ENCODE results near the gene RNH1. TPM values are rescaled to one million over a fixed set of nuclear protein-coding genes. Genes with fewer than 3 reads are reported as not detected.

The RNH1 gene
- total RNA-seq, 2 experiments from 2014 or later: 90.6 to 99.5 TPM

DNA sequence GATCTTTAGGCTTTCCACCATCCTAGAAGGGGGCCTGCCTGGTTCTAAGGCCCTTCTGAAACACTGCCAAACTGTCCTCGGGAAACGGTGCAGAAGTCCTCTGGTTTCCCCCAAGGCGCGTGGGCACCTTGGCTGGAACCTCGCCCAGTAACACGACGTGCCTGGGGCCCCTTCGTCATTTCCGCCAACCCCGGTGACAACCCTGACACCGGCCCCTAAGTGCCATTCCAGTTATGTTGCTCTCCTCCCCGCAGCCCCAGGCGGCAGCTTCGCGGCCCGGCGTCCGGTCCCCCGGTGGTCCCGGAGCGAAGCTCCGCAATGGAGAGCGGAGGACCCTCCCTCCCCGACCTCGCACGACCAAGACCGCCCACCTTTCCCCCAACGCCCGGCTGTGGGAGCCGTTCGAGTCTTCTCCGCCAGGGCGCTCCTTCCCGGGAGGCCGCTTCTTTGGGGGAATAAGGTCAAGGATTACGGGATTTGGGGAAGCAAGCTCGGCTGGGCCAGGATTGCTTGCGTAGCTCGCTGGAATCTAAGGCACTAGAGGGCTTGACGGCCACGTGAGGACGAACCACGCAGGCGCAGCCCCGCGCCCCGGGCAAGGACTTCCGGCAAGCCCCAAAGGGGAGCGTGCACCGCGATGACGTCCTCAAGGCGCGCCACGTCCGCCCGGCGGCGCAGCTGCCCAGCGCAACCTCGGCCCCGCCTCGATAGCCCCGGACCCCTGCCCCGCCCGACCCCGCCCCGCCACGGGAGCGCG is 626 bp downstream of the RNH1 start:
- Mint-ChIP-seq H3K36me3 (ENCODE audit: low read depth) (peaks cover 9% of the 10 kb centered on the region), H3K27ac (peak overlapping the region; percentile 98), H3K9me3 (no peaks in the 10 kb centered on the region), H3K4me3 (peak overlapping the region; percentile 95), H3K27me3 (no peaks in the 10 kb centered on the region), H3K4me1 (peaks cover 26% of the 10 kb centered on the region)
- peak; percentile 97 for DNase-seq
- ChIA-PET POLR2A (no interaction called here), CTCF (interaction anchor here (1.2 to 6.5 kb wide), 2 partner anchors 12 to 57 kb away, joined by 4 to 64 read pairs; partner anchors contain the start of gene PTDSS2)

DNA sequence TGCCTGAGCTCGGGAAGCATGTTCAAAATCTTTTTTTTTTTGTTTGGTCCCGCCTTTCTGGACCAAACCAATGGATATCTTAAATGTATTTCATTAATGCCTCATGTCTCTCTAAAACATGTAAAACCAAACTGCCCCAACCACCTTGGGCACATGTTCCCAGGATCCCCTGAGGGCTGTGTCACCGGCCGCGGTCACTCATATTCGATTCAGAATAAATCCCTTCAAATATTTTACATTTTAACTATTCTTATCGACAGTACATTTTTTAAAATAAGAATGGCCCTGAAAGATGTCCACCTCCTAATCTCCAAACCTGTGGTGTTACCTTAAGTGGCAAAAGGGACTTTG is 2.1 kb downstream of the RNH1 start:
- Mint-ChIP-seq H3K9me3 (no peaks in the 10 kb centered on the region), H3K36me3 (ENCODE audit: low read depth) (peaks cover 14% of the 10 kb centered on the region), H3K4me3 (peak overlapping the region; percentile 95), H3K4me1 (peaks cover 29% of the 10 kb centered on the region), H3K27ac (peak overlapping the region; percentile 98), H3K27me3 (no peaks in the 10 kb centered on the region)
- DNase-seq: no peak
- CTCF ChIA-PET: interaction anchor here (6.5 kb wide), 1 partner anchor 13 kb away, joined by 64 read pairs; no protein-coding TSS in a partner anchor
- POLR2A ChIA-PET: no interaction called here

DNA sequence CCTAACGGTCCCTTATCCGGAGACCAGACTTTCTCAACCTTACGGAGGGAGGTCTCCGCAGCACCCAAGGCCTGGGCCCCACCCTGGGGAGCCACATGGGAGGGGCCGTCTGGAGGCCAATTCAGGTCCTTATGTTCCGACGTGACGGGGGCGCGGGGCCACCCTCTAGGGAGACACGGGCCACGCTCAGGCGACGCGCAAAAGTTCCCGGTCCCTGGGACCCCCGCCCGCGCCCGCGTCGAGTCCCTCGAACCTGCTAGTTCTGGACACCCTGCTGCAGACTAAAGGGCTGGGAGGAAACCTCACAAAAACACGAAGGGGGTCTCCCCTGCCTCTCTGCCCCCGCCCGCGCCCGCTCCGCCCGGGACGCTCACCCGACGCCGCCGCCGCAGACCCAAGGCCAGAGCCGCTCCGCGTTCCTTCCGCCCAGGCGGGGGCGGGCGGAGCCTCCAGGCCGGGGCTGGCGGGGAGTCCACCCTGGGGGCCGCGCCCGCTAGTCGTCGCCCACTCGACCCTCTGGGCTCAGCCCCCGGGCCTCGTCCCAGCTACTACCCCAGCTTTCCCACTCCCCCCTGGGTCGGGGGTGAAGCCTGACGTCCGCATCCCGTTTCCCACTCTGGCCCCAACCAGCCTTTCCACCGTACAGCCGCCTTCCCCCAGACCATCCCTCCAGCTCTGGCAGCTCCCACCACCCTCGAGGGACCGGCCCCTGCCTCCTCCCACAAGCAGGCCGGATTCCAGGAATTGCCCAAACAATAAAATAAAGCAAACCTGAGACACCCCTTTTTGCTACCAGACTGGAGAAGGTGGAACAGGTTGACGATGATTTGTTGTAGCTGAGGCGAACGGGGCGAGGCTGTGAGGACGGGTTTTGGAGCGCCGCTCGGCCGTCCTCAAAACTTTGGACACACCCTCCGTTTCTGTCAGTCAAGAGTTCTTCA is 2.7 kb downstream of the RNH1 start:
- Mint-ChIP-seq H3K27ac (peak overlapping the region; percentile 98), H3K4me3 (peak overlapping the region; percentile 95), H3K4me1 (peaks cover 29% of the 10 kb centered on the region), H3K27me3 (no peaks in the 10 kb centered on the region), H3K36me3 (ENCODE audit: low read depth) (peaks cover 10% of the 10 kb centered on the region), H3K9me3 (no peaks in the 10 kb centered on the region)
- CTCF ChIA-PET: interaction anchor here (6.5 kb wide), 1 partner anchor 14 kb away, joined by 64 read pairs; no protein-coding TSS in a partner anchor
- DNase-seq: no peak
- POLR2A ChIA-PET: no interaction called here

- no peaks in the 10 kb centered on the region for H3K9me3 Mint-ChIP-seq
- no peaks in the 10 kb centered on the region for H3K27me3 Mint-ChIP-seq
- H3K36me3 Mint-ChIP-seq (ENCODE audit: low read depth): peaks cover 11% of the 10 kb centered on the region
- H3K4me3 Mint-ChIP-seq: peak overlapping the region; percentile 51
- CTCF ChIA-PET: interaction anchor here (1.0 to 6.5 kb wide), 2 partner anchors 8 to 15 kb away, joined by 3 to 64 read pairs; no protein-coding TSS in a partner anchor
- DNase-seq: peak; percentile 29
- POLR2A ChIA-PET: no interaction called here
- peak overlapping the region; percentile 85 for H3K27ac Mint-ChIP-seq
- peaks cover 29% of the 10 kb centered on the region for H3K4me1 Mint-ChIP-seq
Observed at GRCh38 chr11:503179-503981, 3.7 kb downstream of the RNH1 start.

DNA sequence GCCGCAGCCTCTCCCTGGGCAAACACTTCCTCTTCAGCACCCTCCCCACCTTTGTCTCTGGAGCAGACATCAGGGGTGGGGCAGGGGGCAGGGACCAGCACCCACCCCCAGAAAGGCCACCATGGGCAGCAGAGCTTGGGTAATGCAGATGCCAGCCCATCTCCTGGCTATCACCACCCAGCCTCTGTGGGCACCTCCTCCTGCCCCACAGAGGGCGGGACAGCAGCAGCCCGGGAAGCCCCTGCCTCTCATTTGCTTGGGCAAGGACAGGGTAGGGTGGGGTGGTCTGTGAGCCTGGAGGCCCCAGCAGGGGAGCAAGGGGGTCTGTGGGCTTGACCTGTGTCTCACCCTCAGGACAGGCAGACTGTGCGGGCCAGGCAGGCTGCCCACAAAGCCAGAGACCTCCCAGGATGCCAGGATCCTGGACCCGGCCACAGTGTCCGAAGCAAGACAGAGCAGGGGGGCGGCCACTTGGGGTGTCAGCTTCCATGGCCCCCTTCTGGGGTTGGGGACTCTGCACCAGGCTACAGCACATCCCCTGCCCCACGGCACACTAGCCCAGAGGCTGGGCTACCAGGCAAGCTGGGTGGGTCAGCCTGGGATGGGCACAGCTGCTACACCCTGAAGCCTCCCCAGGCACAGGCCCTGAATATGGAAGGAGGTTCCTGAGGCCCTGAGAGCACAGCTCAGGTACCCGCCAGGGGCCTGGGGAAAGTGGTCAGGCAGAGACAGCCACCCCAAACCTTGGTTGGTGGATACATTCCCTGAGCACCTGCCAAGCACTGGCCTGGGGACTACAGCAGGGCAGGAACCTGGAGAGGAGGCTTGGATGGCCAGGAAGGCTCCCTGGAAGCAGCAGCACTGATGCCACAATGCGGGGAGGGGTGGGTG is 4.5 kb downstream of the RNH1 start:
- Mint-ChIP-seq H3K4me3 (no peak overlapping the region), H3K4me1 (peaks cover 28% of the 10 kb centered on the region), H3K36me3 (ENCODE audit: low read depth) (peaks cover 17% of the 10 kb centered on the region), H3K9me3 (peaks cover 2% of the 10 kb centered on the region), H3K27ac (peak overlapping the region; percentile 85), H3K27me3 (no peaks in the 10 kb centered on the region)
- DNase-seq: no peak
- POLR2A ChIA-PET: no interaction called here
- CTCF ChIA-PET: interaction anchor here (1.0 to 1.2 kb wide), 2 partner anchors 9 to 15 kb away, joined by 3 read pairs; no protein-coding TSS in a partner anchor

- Mint-ChIP-seq H3K4me3 (no peak overlapping the region), H3K27me3 (no peaks in the 10 kb centered on the region), H3K36me3 (ENCODE audit: low read depth) (peaks cover 25% of the 10 kb centered on the region), H3K9me3 (peaks cover 3% of the 10 kb centered on the region), H3K4me1 (peaks cover 35% of the 10 kb centered on the region), H3K27ac (peak overlapping the region; percentile 54)
- CTCF ChIA-PET: interaction anchor here (1.2 kb wide), 1 partner anchor 16 kb away, joined by 3 read pairs; no protein-coding TSS in a partner anchor
- no peak for DNase-seq
- POLR2A ChIA-PET: no interaction called here
Observed at GRCh38 chr11:501683-502287, 5.3 kb downstream of the RNH1 start.

DNA sequence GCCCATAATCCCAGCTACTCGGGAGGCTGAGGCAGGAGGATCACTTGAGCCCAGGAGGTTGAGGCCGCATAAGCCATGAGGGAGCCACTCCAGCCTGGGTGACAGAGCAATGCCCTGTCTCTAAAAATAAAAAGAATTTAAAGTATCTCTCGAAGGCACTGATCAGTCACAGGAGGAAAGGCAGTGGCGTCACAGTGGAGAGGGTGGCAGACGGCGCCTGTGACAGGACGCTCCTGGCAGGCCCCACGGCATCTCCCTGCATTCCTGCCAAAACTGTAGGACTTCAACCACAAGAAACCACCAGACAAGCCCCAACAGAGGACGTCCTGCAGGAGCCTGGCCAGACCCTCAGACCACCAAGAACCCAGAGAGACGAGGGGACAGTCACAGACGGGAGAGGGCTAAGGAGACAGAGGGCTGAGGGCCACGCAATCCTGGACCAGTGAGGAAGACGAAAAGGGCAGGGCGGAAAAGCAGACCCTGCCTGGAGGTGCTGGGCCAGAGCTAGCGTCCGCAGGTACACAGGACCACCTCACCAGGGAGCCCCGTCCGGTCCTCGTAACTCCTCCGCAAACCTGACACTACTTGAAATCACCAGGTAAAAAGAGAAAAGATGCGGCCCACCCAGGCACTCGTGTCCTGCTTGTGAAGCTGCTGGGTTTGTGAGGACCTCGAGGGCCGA is 5.9 kb downstream of the RNH1 start:
- H3K36me3 Mint-ChIP-seq (ENCODE audit: low read depth): peaks cover 29% of the 10 kb centered on the region
- DNase-seq: no peak
- POLR2A ChIA-PET: no interaction called here
- peaks cover 3% of the 10 kb centered on the region for H3K9me3 Mint-ChIP-seq
- H3K4me1 Mint-ChIP-seq: peaks cover 35% of the 10 kb centered on the region
- no peak overlapping the region for H3K4me3 Mint-ChIP-seq
- no peaks in the 10 kb centered on the region for H3K27me3 Mint-ChIP-seq
- H3K27ac Mint-ChIP-seq: no peak overlapping the region
- CTCF ChIA-PET: interaction anchor here (1.2 kb wide), 1 partner anchor 17 kb away, joined by 3 read pairs; no protein-coding TSS in a partner anchor

- H3K27ac Mint-ChIP-seq: no peak overlapping the region
- no peak overlapping the region for H3K4me3 Mint-ChIP-seq
- H3K27me3 Mint-ChIP-seq: no peaks in the 10 kb centered on the region
- peaks cover 35% of the 10 kb centered on the region for H3K36me3 Mint-ChIP-seq (ENCODE audit: low read depth)
- DNase-seq: no peak
- CTCF ChIA-PET: interaction anchor here (0.6 to 1.8 kb wide), 2 partner anchors 39 to 89 kb away, joined by 4 read pairs; no protein-coding TSS in a partner anchor
- peaks cover 3% of the 10 kb centered on the region for H3K9me3 Mint-ChIP-seq
- POLR2A ChIA-PET: no interaction called here
- H3K4me1 Mint-ChIP-seq: peaks cover 20% of the 10 kb centered on the region
Observed at GRCh38 chr11:499201-500076, 7.6 kb downstream of the RNH1 start.

DNA sequence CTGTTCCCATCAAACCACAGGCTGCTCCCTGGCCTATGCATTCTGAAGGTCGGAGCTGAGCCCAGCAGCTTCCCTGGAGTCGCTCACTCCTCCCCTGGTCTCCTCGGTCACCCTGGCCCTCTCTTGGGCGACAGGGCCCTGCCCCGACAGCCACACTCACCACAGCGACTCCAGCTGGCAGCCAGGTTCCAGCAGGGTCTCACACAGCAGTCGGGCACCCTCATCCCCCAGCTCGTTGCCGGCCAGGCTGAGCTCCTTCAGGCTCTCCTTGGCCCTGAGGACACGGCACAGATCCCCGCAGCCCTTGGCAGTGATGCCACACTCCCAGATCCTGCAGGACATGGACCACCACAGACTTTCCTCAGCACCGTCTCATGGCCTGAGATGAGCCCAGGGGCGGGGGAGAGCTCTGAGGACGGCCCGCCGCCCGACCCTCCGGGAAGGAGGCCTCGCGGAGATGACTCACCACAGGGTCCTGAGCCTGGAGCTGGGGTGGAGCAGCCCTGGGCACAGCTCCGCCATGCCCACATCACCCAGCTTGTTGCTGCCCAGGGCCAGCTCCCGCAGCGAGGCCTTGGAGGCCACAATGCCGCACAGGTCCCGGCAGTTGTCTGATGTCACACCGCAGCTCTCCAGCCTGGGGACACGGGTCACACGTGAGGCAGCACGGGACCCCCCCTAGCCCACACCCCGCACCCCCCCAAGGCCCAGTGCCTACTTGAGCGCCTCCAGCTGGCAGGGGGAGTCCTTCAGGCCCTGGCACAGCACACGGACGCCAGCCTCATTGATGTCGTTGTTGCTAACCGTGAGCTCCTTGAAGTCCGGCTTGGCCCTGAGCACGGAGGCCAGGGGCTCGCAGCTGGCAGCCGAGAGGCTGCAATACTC is 8.5 kb downstream of the RNH1 start:
- H3K4me3 Mint-ChIP-seq: no peak overlapping the region
- no peak for DNase-seq
- peaks cover 17% of the 10 kb centered on the region for H3K4me1 Mint-ChIP-seq
- peaks cover 38% of the 10 kb centered on the region for H3K36me3 Mint-ChIP-seq (ENCODE audit: low read depth)
- ChIA-PET POLR2A (no interaction called here), CTCF (interaction anchor here (0.9 to 1.8 kb wide), 3 partner anchors 20 to 49 kb away, joined by 3 to 4 read pairs (median 3); no protein-coding TSS in a partner anchor)
- H3K27me3 Mint-ChIP-seq: no peaks in the 10 kb centered on the region
- peaks cover 3% of the 10 kb centered on the region for H3K9me3 Mint-ChIP-seq
- peak overlapping the region; percentile 31 for H3K27ac Mint-ChIP-seq

Data from activated CD4-positive, alpha-beta T cell treated with anti-CD3 and anti-CD28 coated beads, Interleukin-2, amount 10 ng/mL, durations not matched to agents 7 days and 5 days (primary cell).